NCI-H146 (cell line): Measurements from ENCODE around the gene PRKAR2B.
"Not testable (repeated sequence)": the region's sequence is repeated elsewhere in the genome, so short reads cannot be mapped to it uniquely, and the experiment has no call there.

Experiments
- DNase-seq: peaks from one replicate; lab custom pipeline; 2025; lab: John Stamatoyannopoulos, UW

PRKAR2B gene

GRCh38 chr7:107027208-107027607 is 17.3 kb upstream of the PRKAR2B start:
- no peak for DNase-seq

GRCh38 chr7:107029061-107029763 is 15.3 kb upstream of the PRKAR2B start:
- peak; percentile 63 for DNase-seq

DNA sequence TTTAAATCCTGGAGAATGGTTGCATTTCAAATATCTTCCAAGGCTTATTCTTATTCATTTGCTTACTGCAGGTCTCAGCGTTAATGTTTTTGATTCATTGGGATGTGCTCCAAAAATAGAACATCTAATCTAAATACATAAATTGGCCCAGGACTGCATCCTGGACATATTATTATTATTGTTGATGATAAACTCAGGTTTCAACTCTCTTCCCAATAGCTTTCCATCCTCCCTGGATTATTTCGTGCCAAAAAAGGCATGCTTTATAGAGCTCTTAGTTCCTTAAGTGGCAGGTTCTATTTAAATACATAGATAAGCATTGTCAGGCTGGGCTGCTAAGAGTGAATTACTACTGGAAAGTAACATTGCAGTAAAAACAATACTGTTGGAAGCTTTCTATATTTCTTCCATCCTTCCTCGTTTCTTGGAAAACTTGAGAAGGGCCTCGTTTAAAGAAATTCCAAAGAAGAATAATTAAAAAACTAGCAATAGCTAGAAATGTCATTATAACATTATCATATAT is 14.7 kb upstream of the PRKAR2B start:
- no peak for DNase-seq

- no peak for DNase-seq
These were observed 12.5 kb upstream of the PRKAR2B start for GRCh38 chr7:107032050-107032449.

DNA sequence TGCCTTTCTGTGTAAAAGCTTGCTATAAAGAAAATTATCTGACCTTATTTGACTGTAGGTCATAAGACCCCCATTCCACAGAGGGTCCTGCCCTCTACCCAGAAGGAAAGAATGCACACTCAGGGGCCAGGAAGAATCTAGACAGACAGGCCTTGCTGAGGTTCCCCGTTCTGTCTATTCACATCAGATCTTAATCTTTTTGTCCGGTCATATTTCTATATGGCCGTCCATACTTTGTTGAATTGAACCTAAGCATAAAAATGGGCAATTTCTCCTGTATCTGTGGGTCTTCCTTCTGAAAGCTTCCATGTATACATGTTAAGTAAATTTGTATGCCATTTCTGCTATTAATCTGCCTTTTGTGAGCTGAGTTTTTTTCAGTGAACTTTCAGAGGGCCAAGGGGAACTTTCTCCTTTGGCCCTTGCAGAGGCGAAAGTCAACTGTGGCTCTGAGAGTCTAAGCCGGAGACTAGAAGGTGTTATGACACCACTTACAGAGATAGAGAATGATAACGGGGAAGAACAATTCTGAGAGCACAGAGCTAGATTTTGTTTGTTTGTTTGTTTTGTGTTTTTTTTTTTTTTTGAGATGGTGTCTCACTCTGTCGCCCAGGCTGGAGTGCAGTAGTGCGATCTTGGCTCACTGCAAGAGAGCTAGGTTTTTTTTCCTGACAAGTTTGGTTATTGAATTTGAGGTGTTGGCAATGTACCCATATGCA is 11.6 kb upstream of the PRKAR2B start:
- no peak for DNase-seq

- DNase-seq: no peak
These were observed 10.0 kb upstream of the PRKAR2B start for GRCh38 chr7:107034553-107034952.

- no peak for DNase-seq
These were observed 9.1 kb upstream of the PRKAR2B start for GRCh38 chr7:107035446-107035845.

DNA sequence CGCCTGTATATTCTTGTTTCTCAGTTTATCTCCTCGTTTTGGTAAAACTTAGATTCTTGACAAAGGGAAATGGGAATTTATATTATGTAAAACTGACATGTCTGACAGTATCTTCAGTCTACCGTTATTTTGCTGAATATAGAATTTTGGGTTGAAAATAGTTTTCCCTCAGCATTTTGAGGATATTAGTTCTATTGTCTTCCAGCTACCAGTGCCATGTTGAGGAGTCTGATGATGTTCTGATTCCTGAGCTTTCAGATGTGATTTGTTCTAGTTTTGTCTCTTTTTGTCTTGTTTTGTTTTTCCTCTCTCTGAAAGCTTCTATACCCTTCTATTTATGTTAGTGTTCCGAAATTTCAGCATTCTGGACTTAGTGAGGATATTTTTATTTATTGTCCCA is 8.0 kb upstream of the PRKAR2B start:
- no peak for DNase-seq

DNA sequence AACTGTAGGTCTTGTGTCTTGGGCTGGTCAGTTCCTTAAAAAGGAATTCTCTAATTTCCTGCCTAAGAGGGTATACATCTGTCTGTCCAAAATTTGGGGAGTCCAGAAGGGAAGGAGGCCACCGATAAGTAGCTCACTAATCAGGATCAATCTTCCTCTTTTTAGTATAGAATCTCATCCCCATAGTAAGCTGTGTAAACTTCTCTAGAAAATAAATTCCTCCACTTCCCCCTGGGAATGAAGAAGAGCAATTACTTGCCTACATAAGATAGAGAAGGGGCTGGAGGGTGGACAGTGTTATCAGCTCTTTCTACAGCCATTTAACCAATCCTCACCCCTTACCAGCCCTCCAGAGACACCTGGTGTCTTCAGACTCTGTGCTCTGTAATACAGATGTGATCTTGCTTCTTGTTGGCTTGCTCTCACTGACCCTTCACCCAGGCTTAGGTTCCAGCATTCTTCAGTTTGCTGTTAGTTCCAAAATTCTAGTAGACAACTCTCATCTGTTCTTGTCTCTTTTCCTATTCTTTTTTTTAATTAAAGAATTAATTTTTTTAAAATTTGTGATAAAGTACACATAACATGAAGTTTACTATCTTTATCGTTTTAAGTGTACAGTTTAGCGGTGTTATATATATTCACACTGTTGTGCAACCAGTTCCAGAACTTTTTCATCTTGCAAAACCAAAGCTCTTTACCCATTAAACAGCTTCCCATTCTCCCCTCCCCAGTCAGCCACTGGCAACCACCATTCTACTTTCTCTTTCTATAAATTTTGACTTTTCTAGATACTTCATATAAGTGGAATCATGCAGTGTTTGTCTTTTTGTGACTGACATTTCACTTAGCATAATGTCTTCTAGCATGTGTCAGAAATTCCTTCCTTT is 6.5 kb upstream of the PRKAR2B start:
- no peak for DNase-seq

GRCh38 chr7:107039199-107039900 is 5.2 kb upstream of the PRKAR2B start:
- DNase-seq: no peak

- DNase-seq: no peak
These were observed 3.4 kb upstream of the PRKAR2B start for GRCh38 chr7:107041097-107041496.

- DNase-seq: not testable (repeated sequence)
These were observed 2.7 kb upstream of the PRKAR2B start for GRCh38 chr7:107041764-107042163.

- DNase-seq: not testable (repeated sequence)
These were observed 2.1 kb upstream of the PRKAR2B start for GRCh38 chr7:107042326-107042910.

GRCh38 chr7:107043491-107043890 is 1.0 kb upstream of the PRKAR2B start:
- DNase-seq: no peak

GRCh38 chr7:107043921-107044346 is 571 bp upstream of the PRKAR2B start:
- DNase-seq: no peak

- DNase-seq: peak; percentile 48
These were observed 873 bp downstream of the PRKAR2B start for GRCh38 chr7:107045195-107045960.

- no peak for DNase-seq
These were observed 1.5 kb downstream of the PRKAR2B start for GRCh38 chr7:107045980-107046379.

GRCh38 chr7:107046491-107047259 is 2.2 kb downstream of the PRKAR2B start:
- DNase-seq: no peak

- DNase-seq: no peak
These were observed 3.6 kb downstream of the PRKAR2B start for GRCh38 chr7:107047902-107048782.
